ENCODE data around the gene LAMA2. TPM values are rescaled to one million over a fixed set of nuclear protein-coding genes. Genes with fewer than 3 reads are reported as not detected.

The LAMA2 gene
- total RNA-seq, 1 donor from 2014 or later = 88.8 TPM

DNA sequence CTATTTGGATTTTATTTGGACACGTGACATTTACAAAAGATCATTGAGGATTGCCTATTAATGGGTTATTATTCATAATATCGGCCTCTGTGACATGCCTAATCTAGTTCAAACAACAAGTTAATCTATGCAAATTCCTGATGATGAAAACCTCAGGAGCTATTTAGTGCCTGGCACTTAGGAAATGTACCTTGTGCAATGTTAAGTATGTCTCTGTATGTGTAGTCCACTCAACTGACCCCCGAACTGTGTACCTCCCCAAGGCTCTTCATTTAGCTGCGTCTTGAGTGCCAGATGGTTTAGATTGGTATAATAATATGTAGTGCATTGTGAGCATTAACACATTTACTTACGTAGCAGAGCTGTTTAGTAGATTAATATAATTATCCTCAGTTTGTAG lies 6.9 kb downstream of the LAMA2 start:
- intact Hi-C loops (cut with DNase I) = no loop called here
- ATAC-seq = no peak
- no peak for DNase-seq (ENCODE audit: low spot score)

DNA sequence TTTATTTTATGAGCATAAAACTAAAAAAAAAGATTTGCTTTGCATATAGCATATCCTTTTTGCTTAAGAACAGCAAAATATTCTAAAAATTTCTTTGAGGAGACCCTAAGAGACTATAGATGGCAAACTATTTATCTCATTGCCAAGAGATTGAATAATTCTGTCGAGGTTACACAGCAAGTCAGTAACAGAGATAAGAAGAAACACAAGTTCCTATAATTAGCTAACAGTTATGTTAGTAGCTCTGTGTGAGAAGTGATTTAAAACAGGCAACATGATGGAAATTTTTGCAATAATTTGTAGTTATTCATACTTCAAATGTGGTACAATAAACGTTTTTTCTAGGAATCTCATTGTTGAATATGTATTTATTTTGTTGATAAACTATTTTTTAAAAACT lies 9.1 kb downstream of the LAMA2 start:
- ATAC-seq = no peak
- no peak for DNase-seq (ENCODE audit: low spot score)
- intact Hi-C loops (cut with DNase I) = no loop called here

DNA sequence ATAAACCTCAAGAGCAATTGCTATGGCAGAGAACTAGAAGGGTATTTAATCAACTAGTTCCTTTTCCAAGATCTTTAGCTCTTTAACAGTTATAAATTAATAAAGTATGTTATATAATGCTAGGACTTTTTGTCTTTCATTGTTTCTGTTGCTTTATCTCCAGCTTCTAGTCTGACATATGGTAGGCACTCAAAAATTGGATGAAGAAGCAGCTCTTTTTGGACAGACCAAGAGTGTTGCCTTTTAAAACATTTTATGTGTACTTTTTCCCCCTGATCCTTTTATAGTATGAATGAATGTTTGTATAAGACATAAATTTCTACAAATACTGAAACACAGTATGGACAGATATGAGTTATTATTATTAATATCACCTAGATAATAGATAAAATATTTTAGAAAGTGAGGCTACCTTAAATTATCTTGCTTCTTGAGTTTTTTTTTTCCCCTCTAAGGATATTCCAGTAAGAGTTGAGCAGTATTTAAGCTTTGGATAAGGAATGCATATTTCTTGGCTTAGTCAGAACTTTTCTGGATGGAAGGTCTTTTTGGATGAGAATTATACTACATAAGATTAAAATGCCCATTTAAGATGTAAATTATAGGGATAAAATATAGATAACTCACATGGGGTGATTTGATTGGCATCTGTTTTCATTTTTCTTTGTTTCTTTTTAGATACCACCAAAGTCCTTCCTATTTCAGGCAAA lies 16.6 kb downstream of the LAMA2 start:
- intact Hi-C loops (cut with DNase I) = no loop called here
- no peak for DNase-seq (ENCODE audit: low spot score)
- ATAC-seq = no peak

DNA sequence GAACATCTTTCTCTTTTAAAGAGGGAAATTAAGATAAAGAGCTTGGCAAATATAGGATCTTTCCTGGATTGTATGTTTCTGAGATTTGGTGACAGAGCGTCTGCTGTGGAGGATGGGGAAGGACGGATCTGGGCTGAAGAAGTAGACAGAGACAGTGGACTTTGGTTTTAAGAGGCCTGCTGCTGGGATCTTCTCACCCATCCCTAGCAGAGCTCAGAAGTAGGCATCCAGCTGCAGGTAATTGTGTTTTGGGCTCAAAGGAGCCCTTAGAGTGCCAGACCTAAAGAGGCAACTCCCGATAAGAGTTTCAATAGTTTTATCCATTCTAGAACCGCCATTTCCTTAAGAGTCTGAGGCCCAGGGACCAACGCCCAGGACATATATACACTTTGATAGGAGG lies 20.8 kb downstream of the LAMA2 start:
- intact Hi-C loops (cut with DNase I) = no loop called here
- DNase-seq (ENCODE audit: low spot score) (no peak), ATAC-seq (no peak)

DNA sequence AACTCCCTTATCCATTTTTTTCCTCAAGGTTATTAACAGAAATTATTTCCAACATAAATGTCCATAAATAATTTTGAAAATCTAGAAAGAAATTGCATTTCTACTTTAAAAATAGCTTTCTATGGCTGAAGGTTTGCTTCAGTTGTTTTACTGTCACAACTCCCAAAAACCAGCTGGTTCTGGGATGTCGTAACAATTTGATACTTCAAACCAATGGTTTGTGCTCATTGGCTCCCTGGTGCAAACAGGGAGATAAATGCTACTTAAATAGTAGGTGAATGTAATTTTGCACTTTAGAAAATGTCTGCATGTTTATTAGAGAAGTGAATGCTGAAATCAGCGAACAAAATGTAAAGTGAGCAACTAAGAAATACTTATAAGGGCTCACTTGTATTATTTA lies 31.1 kb downstream of the LAMA2 start:
- intact Hi-C loops (cut with DNase I) = no loop called here
- DNase-seq (ENCODE audit: low spot score) = no peak
- no peak for ATAC-seq

DNA sequence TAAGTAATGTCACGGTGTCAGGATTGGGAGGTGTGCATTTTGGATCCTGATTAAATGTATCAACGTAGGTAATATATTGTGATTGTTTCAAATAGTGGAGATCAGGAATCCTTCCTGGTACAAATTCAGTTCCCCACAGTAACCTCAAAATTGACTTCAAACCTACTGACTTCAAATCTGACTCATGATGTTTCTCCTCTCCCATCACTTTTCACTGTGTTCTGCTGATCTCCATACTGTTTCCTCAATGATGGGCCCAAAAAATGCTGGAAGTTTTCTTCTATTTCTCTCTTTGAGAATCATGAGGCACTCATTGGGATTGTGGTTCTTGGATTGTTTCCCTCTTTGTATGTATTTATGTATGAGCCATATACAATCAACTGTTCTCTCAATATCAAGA lies 35.9 kb downstream of the LAMA2 start:
- intact Hi-C loops (cut with DNase I) = no loop called here
- DNase-seq (ENCODE audit: low spot score) (no peak), ATAC-seq (no peak)

DNA sequence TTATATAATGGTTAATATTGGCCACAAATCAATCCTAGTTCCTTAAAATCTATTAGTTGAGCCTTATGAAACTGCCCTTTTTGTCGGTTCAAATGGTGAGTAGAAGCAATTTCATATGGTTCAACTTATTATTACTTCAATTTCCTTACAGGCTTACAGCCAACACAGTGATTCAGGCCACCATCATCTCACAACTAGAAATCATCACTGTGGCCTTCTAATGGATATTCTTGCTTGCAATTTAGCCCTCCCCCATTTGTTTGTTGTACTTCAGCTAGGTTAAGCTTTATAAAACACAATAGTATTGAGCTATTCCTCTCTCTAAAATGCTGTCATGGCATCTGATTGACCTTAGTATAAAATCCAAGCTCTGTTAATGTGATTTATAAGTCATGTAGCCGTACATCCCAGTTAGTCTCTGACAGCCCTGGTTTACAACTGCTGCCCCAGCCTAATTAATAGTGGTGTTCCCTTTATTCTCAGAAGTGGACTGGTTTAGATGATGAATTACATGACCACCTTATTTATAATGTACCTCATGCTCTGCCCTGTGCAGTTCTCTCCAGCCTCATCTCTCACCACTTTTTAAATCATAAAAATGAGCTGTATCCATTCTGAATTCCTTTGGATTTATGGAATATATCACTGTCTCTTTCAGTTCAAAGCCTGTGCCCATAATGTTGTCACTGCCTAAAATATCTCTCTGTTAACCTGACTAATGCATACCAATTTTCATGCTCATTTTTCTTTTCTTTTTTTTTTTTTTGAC lies 36.7 kb downstream of the LAMA2 start:
- no peak for ATAC-seq
- no peak for DNase-seq (ENCODE audit: low spot score)
- intact Hi-C loops (cut with DNase I) = no loop called here

DNA sequence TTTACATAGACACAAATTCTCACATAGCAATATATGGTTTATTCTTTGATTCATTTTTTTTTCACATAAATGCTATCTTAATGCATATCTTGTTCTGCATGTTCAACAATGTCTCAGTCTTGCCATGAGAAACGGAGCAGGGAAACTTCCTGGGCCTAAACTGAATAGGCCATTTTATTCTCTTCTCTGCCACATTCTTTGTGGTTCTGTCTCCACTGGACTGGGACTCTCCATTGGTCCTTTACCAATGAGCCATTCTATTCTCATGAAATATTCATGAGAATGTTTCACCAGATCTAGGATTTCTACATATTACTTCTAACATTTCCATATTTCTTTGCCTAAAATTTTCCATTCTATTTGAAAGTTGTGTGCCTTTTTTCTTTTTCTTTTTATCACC lies 42.8 kb downstream of the LAMA2 start:
- no peak for ATAC-seq
- no peak for DNase-seq (ENCODE audit: low spot score)

DNA sequence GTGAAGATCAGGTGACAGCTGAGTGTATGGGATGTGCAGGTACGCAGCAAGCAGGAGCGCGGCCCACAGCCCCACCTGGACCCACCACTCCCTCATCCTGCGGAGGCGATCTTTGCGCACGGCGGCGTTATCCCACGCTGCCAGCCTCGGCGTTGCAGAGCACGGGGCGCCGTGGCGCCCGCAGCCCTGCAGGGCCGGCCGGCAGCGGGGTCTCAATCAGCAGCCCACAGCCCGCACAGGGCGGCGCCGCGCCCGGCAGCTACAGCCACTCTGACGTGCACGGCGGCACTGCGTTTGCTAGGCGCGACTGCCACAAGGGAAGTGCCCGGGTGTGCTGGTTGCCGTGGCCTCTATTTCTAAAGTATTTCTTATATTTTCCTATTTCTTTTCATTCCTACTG lies 46.9 kb downstream of the LAMA2 start:
- no peak for DNase-seq (ENCODE audit: low spot score)
- ATAC-seq = no peak
- intact Hi-C loops (cut with DNase I) = no loop called here

More for the DNA sequence above, 42.8 kb downstream of the LAMA2 start:
- intact Hi-C loops (cut with DNase I) = no loop called here

DNA sequence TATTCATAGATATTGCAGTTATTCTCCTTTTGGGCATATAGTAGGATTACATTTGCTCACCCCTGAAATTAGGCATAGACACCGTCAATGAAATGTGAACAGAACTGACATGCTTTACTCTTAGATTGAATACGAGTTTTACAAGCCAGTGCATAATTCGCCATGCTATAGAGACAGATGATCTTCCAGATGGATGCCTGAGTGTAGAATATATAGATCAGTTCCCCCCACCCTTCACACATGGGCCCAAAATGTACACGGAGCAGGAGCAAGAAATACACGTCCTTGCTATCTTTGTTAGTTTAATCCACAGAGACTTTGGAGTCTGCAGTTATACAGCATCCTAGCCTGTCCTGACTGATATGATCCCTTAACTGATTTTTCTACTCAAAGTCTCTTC lies 47.4 kb downstream of the LAMA2 start:
- no peak for ATAC-seq
- no peak for DNase-seq (ENCODE audit: low spot score)
- intact Hi-C loops (cut with DNase I) = no loop called here

DNA sequence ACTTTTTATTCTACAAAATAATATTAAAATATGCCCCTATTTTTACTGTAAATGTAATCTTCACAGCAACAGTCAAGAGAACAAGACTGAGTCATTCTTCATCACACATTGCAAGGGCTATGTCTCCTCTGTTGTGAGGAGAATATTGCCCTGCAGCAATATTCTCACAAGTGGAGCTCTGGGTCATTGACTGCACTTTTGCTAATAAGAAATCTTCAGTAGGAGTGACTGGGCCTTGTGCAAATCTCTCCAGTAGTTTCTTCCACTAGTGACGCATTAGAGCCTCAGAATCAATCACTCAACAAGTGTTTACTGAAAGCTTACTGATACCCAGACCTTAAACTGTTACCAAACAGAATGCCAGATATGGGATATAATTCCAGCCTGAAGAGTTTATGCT lies 49.1 kb downstream of the LAMA2 start:
- intact Hi-C loops (cut with DNase I) = no loop called here
- no peak for ATAC-seq
- no peak for DNase-seq (ENCODE audit: low spot score)

DNA sequence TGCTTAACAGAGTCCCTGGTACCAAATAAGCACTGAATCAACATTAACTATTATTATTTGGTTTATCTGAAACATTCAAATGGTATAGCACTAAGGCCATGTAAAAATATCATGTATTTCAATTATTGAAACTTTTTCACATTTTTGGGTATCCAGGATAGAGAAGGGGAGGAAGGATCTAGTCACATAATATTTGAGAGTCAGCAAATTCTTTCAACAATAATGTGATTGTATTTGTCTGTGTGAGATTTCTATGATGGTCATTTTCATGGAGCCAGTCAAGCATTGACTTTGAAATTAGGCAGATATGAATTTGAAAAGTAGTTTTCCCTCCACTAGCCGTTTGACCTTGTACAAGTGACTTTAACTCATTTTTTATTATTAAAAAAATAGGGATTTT lies 67.9 kb downstream of the LAMA2 start:
- DNase-seq (ENCODE audit: low spot score) (no peak), ATAC-seq (no peak)
- intact Hi-C loops (cut with DNase I) = loop anchor here (5.0 kb wide), 1 partner anchor 1524 kb away; no protein-coding TSS in a partner anchor

DNA sequence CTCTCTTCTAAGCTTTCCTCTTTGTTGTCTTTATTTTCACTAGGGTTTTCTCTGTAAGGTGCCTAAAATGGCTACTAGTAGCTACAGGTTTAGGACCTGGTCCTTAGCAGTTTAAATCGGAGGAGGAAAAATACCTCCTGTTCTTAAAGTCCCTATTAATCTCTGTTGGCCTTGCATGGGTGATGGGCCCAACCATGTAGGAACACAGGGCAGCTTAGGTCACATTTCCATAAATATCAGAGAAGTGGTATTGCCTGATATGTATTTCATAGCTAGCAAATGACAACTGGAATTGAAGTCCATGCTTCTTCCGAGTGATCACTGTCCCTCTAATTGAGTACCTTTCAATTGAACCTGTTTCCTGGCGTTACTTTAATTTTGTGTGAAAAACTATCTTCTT lies 70.0 kb downstream of the LAMA2 start:
- no peak for ATAC-seq
- intact Hi-C loops (cut with DNase I) = loop anchor here (5.0 kb wide), 1 partner anchor 1526 kb away; no protein-coding TSS in a partner anchor

DNA sequence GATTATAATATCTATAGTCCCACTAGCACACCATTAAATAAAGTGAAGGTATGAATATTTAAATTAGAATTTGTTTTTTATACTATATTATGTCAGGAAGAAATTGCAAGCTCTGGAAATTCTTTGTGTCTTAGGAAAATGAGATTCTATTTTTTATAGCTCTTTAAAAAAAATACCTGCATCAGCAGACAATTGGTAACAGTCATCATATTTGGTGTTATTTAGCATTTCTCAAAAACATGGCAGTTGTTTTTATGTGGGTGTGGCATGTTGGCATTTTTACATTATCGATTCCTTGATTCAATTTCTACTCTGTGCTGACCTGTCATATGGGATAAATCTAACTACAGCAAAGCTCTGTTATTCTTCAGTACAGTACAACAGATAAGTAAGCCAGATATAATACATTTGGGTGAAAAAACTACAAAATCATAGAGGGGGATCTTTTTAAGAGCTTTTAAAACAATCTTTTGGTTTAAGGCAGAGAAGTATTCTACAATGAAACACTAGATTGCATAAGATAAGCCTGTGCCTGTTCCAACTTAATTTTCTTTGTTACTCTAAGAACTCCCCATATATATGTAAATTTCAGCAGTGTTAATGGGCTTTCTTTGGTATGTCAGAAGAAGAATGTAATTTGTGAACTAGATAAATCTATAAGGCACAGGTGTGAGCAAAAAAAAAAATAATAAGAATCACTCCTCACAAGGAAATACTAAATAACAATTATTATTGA lies 71.5 kb downstream of the LAMA2 start:
- DNase-seq (ENCODE audit: low spot score) = no peak
- intact Hi-C loops (cut with DNase I) = loop anchor here (5.0 kb wide), 1 partner anchor 1527 kb away; no protein-coding TSS in a partner anchor
- no peak for ATAC-seq

More for the DNA sequence above, 70.0 kb downstream of the LAMA2 start:
- no peak for DNase-seq (ENCODE audit: low spot score)

DNA sequence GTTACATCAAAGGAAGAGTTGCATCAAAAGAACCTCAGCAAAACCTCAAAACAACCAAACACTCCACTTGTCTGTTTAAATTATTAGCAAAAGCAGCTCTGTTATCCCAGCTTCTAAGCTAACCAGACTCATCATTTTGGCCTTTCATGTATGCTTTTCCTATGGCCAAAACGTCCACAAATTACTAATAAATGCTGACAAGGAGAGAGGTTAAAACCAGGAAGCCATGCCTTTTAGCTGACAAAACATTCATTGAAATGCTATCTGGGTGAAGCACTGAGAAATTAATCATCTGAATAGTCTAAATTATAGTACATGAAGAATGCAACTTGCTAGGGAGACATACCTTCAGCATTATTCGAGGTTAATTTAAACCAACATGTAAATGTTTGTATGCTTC lies 80.6 kb downstream of the LAMA2 start:
- intact Hi-C loops (cut with DNase I) = no loop called here
- DNase-seq (ENCODE audit: low spot score) = no peak
- no peak for ATAC-seq

DNA sequence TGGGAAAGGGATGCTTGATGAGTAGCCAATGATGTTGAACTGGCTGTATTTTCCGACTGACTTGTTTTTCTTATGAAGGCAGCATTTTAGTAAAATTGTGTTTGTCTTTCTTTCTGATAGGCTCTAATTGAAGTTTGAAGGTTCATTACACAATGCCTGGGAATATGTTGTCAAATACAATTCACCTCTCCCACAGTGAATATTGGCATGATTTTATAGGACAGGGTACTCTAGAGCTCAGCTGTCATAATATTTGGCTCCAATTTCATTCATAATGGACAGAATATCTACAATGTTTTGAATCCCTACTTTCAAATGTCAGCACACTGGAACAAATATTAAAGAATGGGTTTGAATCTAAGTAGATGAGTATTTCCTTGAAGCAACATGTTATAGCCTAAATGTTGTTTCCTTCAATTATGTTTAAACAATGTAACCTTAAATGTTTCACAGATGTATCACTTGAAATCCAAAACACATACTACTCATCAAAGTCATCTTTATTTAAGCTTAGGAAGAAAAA lies 81.4 kb downstream of the LAMA2 start:
- intact Hi-C loops (cut with DNase I) = no loop called here
- ATAC-seq = no peak

DNA sequence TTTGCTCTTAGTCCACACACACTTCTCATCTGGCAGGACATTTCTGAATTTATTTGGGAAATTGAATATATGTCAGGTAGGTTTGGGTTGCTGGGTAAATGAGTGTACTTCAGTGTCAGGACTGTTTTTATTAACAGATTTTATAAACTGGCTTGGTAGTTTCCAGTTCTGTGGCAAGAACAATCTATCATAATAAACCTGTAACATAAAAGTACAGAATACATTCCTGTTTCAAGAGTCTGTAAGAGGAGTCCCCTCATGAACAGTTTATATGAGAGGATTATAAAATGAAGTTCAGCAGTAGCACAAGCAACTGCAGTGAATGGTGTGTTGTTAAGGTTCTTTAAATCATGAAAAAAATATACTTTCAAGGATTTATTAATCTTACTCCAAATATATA lies 81.8 kb downstream of the LAMA2 start:
- ATAC-seq (no peak), DNase-seq (ENCODE audit: low spot score) (no peak)
- intact Hi-C loops (cut with DNase I) = no loop called here

More for the DNA sequence above, 81.4 kb downstream of the LAMA2 start:
- DNase-seq (ENCODE audit: low spot score) = no peak

DNA sequence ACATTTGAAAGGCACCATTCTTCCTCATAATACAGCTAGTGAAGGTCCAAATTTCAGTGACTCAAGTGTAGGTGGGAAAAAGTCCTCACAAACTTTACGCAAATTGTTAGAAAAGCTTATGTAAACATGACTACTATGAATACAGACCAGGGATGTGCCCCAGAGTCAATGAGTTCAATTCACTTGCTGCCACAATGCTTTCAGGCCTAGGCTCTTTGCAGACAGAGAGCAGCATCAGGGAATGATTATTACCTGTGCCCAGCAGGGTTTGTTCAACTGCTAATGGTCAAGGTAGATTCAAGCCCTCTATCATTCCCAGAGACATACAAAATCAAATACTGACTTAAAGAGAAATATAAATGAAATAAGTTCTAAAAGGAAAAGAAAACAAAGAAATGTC lies 84.0 kb downstream of the LAMA2 start:
- no peak for DNase-seq (ENCODE audit: low spot score)
- intact Hi-C loops (cut with DNase I) = no loop called here
- ATAC-seq = no peak

DNA sequence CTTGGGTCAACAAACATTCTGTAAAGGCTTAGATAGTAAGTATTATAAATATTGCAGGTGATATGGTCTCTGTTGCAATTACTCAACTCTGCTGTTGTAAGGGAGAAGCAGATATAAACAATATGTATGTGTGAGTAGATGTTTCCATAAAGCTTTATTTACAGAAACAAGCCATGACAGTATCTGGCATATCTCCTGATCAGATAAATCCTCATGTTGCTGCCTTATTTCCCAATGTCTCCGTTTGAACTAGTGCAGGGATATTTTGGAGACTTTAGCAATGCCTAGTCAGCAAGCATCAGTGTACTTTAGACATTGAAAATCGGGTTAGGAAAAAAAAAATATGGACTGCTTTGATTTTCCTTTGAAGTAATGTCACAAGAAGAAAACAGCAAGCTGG lies 96.1 kb downstream of the LAMA2 start:
- intact Hi-C loops (cut with DNase I) = loop anchor here (10.0 kb wide), 1 partner anchor 384 kb away; no protein-coding TSS in a partner anchor
- ATAC-seq = no peak

DNA sequence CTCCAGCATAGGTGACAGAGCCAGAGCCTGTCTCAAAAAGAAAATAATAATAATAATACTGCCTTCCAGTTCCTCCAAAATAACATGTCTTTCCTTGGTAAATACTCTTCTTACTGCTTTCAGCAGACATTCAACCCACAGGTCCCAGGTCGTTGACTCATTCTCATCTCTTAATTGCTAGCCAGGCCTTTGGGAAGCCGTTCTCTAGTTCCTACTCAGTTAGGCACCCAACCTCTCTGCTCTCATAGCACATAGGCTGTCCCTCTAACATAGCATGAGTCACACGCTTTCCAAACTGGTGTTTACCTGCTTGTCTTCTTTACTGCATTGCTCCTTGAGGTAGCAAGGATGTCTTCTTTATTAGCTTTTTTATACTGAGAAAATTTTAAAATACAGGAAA lies 98.8 kb downstream of the LAMA2 start:
- DNase-seq (ENCODE audit: low spot score) (no peak), ATAC-seq (no peak)
- intact Hi-C loops (cut with DNase I) = no loop called here

More for the DNA sequence above, 96.1 kb downstream of the LAMA2 start:
- no peak for DNase-seq (ENCODE audit: low spot score)
